Body of pancreas (tissue), 4 donors: ENCODE data around the gene IGSF6. TPM values are rescaled to one million over a fixed set of nuclear protein-coding genes. Genes with fewer than 3 reads are reported as not detected.
"Not testable (repeated sequence)": the region's sequence is repeated elsewhere in the genome, so short reads cannot be mapped to it uniquely, and the experiment has no call there.

Experiments used
- ATAC-seq: fragments of 150-250 bp; one replicate; pipeline ENCODE4 v1.9.1; 2016
- DNase-seq, 4 donors: peaks; one replicate each; pipeline ENCODE4 v3.0.0-alpha.2; 2019
- H3K27ac ChIP-seq, 4 donors: fragments of 200-600 bp; sonication (generic); 1 replicate in 3 of 4; 2 replicates in 1 of 4; pipeline versions ENCODE4 v1.5.1 to v1.6.1; 2016 to 2019; ENCODE audit warnings: mild to moderate bottlenecking in 1 of 4, mixed read lengths in 1 of 4, moderate library complexity in 1 of 4
- H3K27me3 ChIP-seq, 2 donors: fragments of 200-600 bp; sonication (generic); one replicate each; pipeline ENCODE4 v1.6.0; 2016; ENCODE audit warnings: mild to moderate bottlenecking in 1 of 2
- H3K36me3 ChIP-seq, 2 donors: fragments of 200-600 bp; sonication (generic); replicated peaks in 1 of 2; 2 replicates each; pipeline ENCODE4 v1.5.1; 2016; ENCODE audit warnings: low read depth in 2 of 2; ENCODE audit not compliant: insufficient read depth in 1 of 2
- H3K4me1 ChIP-seq: fragments of 200-600 bp; sonication (generic); one replicate; pipeline ENCODE4 v1.6.0; 2016
- H3K4me3 ChIP-seq, 2 donors: fragments of 200-600 bp; sonication (generic); 1 replicate in 1 of 2; 2 replicates in 1 of 2; pipeline ENCODE4 v1.5.1; 2016 to 2019
- H3K9me3 ChIP-seq, 3 donors: fragments of 200-600 bp; sonication (generic); 1 replicate in 2 of 3; 2 replicates in 1 of 3; pipeline ENCODE4 v1.5.1; 2016
- POLR2A ChIP-seq, 3 donors: fragments of 450-650 bp; IDR thresholded peaks; one replicate each; pipeline ENCODE4 v1.6.1; 2016; ENCODE audit warnings: antibody characterized with exemption in 3 of 3, mild to moderate bottlenecking in 2 of 3
- WGBS, 2 donors: methylation state at CpG; one replicate each; pipeline ENCODE4 v1.1.5; 2017; 5-methylcytosine and 5-hydroxymethylcytosine counted together
- intact Hi-C: fragments of 100-400 bp; cut with DNase I; formaldehyde crosslinking; loops from one replicate; pipeline ENCODE4 v1.15.1; 2023
- total RNA-seq, 2 donors: library from RNA; depleted of rRNA; stranded (reverse); fragments of >200 nt; gene quantifications; one replicate each; pipeline ENCODE4 v1.1.0, GENCODE V29; 2016
- TF ChIP-seq, protein P1 (sequence below), 7 experiments: fragments of 450-650 bp in 4 of 7; fragments of 200-600 bp in 3 of 7; sonication (generic) in 3 of 7; IDR thresholded peaks; one replicate each; pipeline ENCODE4 v1.5.1; 2016 to 2019; ENCODE audit warnings: antibody characterized with exemption in 7 of 7

The IGSF6 gene
- total RNA-seq, 2 donors from 2014 or later: 1.3 TPM; not detected in 1

DNA sequence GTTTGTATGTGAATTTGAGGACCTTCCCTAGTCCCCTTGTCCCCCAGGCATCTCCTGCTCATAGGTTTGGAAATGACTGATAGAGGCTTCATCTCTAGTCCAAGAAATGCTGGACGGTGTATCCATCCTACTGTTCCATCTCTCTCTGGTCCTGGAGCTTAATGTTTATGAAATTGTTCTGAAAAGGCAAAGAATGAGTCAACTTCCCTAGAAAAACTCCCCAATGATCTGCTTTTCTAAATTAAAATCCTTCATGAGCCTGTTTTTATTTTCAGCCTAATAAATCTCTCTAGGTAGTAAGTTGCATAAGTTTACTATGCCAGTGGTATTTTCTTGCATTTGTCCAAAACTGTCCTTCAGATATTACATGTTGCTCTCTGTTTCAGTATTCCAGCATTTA lies 2.1 kb upstream of the IGSF6 start:
- intact Hi-C loops: no loop called here
- no peak overlapping the region for H3K27ac ChIP-seq

DNA sequence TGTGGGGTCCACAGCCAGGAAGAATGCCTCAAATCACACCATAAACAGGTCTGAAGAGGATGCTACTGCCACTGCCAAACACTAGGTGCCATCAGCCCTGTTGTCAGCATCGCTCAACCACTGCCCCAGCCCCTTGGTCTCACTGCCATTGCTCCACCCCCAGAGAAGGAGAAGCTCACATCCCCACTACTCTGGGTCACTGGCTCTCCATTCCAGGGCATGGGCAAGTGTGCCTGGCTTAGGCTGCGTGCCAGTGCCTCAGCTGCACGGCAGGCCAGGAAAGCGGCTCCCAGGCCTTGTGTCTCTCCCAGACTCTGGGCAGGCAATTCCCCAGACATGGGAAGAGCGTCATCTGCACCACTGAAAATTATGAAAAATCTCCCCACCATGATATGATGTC lies 1.2 kb upstream of the IGSF6 start:
- WGBS, 2 donors: 59 to 63% methylated on average over 4 to 5 of the region's 5 CpGs
- Histone ChIP-seq H3K4me3 (no peak overlapping the region), H3K27ac (no peak overlapping the region), H3K9me3 (no peaks in the 10 kb centered on the region), H3K4me1 (peaks cover 21% of the 10 kb centered on the region), H3K36me3 (no peaks in the 10 kb centered on the region), H3K27me3 (no peaks in the 10 kb centered on the region)
- TF ChIP-seq, protein P1, sequence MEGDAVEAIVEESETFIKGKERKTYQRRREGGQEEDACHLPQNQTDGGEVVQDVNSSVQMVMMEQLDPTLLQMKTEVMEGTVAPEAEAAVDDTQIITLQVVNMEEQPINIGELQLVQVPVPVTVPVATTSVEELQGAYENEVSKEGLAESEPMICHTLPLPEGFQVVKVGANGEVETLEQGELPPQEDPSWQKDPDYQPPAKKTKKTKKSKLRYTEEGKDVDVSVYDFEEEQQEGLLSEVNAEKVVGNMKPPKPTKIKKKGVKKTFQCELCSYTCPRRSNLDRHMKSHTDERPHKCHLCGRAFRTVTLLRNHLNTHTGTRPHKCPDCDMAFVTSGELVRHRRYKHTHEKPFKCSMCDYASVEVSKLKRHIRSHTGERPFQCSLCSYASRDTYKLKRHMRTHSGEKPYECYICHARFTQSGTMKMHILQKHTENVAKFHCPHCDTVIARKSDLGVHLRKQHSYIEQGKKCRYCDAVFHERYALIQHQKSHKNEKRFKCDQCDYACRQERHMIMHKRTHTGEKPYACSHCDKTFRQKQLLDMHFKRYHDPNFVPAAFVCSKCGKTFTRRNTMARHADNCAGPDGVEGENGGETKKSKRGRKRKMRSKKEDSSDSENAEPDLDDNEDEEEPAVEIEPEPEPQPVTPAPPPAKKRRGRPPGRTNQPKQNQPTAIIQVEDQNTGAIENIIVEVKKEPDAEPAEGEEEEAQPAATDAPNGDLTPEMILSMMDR (IDR thresholded peaks at IDR 0.05): no peak
- TF ChIP-seq POLR2A (IDR thresholded peaks at IDR 0.05): no peak
- intact Hi-C loops: no loop called here
- DNase-seq: peak; percentile 26 to 70 (median 34)
- peak; percentile 35 for ATAC-seq

More for the DNA sequence above, 2.1 kb upstream of the IGSF6 start:
- Histone ChIP-seq H3K27me3 (no peaks in the 10 kb centered on the region), H3K4me1 (peaks cover 21% of the 10 kb centered on the region), H3K9me3 (no peaks in the 10 kb centered on the region), H3K36me3 (no peaks in the 10 kb centered on the region), H3K4me3 (no peak overlapping the region)
- no peak for ATAC-seq
- no peak for DNase-seq
- TF ChIP-seq, protein P1 (IDR thresholded peaks at IDR 0.05): no peak
- TF ChIP-seq POLR2A (IDR thresholded peaks at IDR 0.05): no peak
- 94 to 96% methylated on average over 1 of the region's 1 CpG for WGBS, 2 donors

DNA sequence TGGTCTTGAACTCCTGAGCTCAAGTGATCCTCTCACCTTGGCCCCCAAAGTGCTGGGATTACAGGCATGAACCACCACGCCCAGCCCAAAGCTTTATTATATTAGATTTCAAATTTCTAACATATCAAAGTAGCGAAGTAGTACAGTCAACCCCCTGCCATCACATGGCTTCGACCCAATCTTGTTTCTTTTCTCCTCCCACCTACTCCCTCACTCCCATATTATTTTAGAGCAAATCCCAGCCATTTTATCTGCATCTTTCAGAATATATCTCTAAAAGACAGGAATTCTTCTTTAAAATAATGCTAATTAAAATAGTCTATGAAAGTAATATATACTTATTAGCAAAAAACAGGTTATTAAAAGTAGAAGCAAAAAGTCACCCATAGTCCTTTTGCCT lies 893 bp downstream of the IGSF6 start:
- Histone ChIP-seq H3K36me3 (no peaks in the 10 kb centered on the region), H3K27me3 (no peaks in the 10 kb centered on the region), H3K9me3 (no peaks in the 10 kb centered on the region), H3K4me3 (no peak overlapping the region), H3K4me1 (peaks cover 17% of the 10 kb centered on the region), H3K27ac (peak overlapping the region in 1 of 4 donors; percentile 46)
- DNase-seq (no peak), ATAC-seq (no peak)
- TF ChIP-seq, protein P1 (IDR thresholded peaks at IDR 0.05): no peak
- no peak for TF ChIP-seq POLR2A (IDR thresholded peaks at IDR 0.05)
- intact Hi-C loops: no loop called here
- WGBS, 2 donors: 88 to 92% methylated on average over 3 of the region's 3 CpGs

DNA sequence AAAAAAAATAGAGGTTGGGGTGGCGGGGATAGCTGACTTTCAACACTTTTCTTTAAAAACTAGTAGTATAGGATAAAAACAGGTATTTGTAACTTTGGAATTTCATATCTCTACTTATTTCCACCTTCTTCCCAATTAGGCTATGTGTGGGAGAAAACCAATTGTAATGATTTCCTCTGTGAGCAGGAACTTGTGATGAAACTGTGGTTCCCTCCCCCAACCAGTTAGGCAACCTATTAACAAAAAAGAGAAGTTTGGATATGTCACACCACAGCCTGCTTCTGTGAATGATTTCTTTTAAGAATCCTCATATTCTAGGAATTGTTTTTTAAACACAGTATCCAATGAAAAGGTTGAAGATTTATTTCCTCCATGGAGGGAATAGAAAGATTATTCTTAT lies 1.9 kb downstream of the IGSF6 start:
- ATAC-seq: no peak
- WGBS, 2 donors: 69 to 91% methylated on average over 1 of the region's 1 CpG
- no peak overlapping the region for H3K4me3 ChIP-seq
- no peaks in the 10 kb centered on the region for H3K27me3 ChIP-seq
- H3K9me3 ChIP-seq: no peaks in the 10 kb centered on the region
- H3K36me3 ChIP-seq: no peaks in the 10 kb centered on the region
- H3K27ac ChIP-seq: peak overlapping the region in 1 of 4 donors; percentile 46
- TF ChIP-seq, protein P1 (IDR thresholded peaks at IDR 0.05): no peak
- TF ChIP-seq POLR2A (IDR thresholded peaks at IDR 0.05): no peak
- intact Hi-C loops: no loop called here
- peaks cover 17% of the 10 kb centered on the region for H3K4me1 ChIP-seq
- DNase-seq: peak in 1 of 4 donors; percentile 44

DNA sequence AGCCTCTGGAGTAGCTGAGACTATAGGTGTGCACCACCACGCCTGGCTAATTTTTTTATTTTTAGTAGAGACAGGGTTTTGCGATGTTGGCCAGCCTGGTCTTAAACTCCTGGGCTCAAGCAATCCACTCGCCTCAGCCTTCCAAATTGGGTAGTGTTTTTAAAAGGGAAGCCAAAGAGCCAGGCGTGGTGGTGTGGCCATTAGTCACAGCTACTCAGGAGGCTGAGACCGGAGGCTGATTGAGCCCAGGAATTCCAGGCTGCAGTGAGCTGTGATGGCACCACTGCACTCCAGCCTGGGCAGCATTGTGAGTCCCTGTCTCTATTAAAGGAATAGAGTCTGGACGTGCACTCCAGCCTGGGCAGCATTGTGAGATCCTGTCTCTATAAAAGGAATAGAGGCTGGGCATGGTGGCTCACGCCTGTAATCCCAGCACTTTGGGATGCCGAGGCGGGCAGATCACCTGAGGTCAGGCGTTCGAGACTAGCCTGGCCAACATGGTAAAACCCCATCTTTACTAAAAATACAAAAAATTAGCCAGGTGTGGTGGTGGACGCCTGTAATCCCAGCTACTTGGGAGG lies 2.5 kb downstream of the IGSF6 start:
- H3K9me3 ChIP-seq, ATAC-seq, H3K36me3 ChIP-seq, intact Hi-C loops, H3K27ac ChIP-seq, H3K27me3 ChIP-seq, H3K4me3 ChIP-seq, DNase-seq: not testable (repeated sequence)
- WGBS, 2 donors: 87 to 97% methylated on average over 12 of the region's 12 CpGs
- peaks cover 16% of the 10 kb centered on the region for H3K4me1 ChIP-seq
